Measurements from ENCODE around the gene ZSWIM5. TPM values are rescaled to one million over a fixed set of nuclear protein-coding genes. Genes with fewer than 3 reads are reported as not detected.

ZSWIM5 gene
- total and polyA plus RNA-seq, 2 of the 8 experiments (the other 6 are each of a cell fraction or from before 2014, with no cell fraction given), result 2.5 to 3.9 TPM

GRCh38 chr1:45172764-45173163 lies 33.6 kb downstream of the ZSWIM5 start:
- no peak overlapping the region for H3K18ac ChIP-seq (ENCODE audit: extremely low read depth, low read length)
- H3K79me2 ChIP-seq (ENCODE audit: control insufficient read depth in 1 of 2, insufficient read depth in 2 of 2, low read length in 2 of 2), result no peaks in the 10 kb centered on the region
- H3K36me3 ChIP-seq (ENCODE audit: control insufficient read depth in 2 of 4, insufficient read depth in 4 of 4, low read length in 3 of 4), result no peaks in the 10 kb centered on the region
- no peak overlapping the region for H3K56ac ChIP-seq (replicated peaks; ENCODE audit: insufficient read length, low read depth, low read length)
- H3K23me2 ChIP-seq (ENCODE audit: low read depth, low read length), result no peaks in the 10 kb centered on the region
- no peak overlapping the region for H2BK12ac ChIP-seq (ENCODE audit: low read depth, low read length)
- CTCF ChIA-PET (ENCODE audit: partially characterized antibody), result interaction anchor here (0.7 to 1.2 kb wide), 2 partner anchors 12 to 120 kb away, joined by 3 read pairs; no protein-coding TSS in a partner anchor
- no peak overlapping the region for H2BK5ac ChIP-seq (ENCODE audit: low read depth, low read length)
- no peaks in the 10 kb centered on the region for H3K79me1 ChIP-seq (ENCODE audit: low read depth, low read length)
- FAIRE-seq (no peak), DNase-seq (ENCODE audit: low read depth in 1 of 2, low spot score in 2 of 2) (no peak)
- H2BK15ac ChIP-seq (ENCODE audit: low read length), result no peak overlapping the region
- no peak overlapping the region for H4K5ac ChIP-seq (ENCODE audit: insufficient read length, low read depth, low read length)
- no peak overlapping the region for H3K14ac ChIP-seq (ENCODE audit: insufficient read length)
- no peaks in the 10 kb centered on the region for H3K4me1 ChIP-seq (replicated peaks in 1 of 4; ENCODE audit: control insufficient read depth in 3 of 4, insufficient read depth in 4 of 4, low read length in 3 of 4)
- H3K9me3 ChIP-seq (ENCODE audit: insufficient read depth in 2 of 2, low read depth in 1 of 2, low read length in 1 of 2), result no peaks in the 10 kb centered on the region
- H2AFZ ChIP-seq (ENCODE audit: low read length), result no peak overlapping the region
- no peak overlapping the region for H3K4me2 ChIP-seq (ENCODE audit: insufficient read depth in 1 of 2, low read depth in 2 of 2, low read length in 2 of 2)
- no peak overlapping the region for H2BK120ac ChIP-seq (replicated peaks; ENCODE audit: low read depth, low read length)
- H3K9ac ChIP-seq (replicated peaks in 1 of 4; ENCODE audit: extremely low read depth in 1 of 4, low read depth in 3 of 4, low read length in 3 of 4), result no peak overlapping the region
- no peak overlapping the region for H3K27ac ChIP-seq (ENCODE audit: low read depth, low read length)
- H2AK5ac ChIP-seq (ENCODE audit: low read depth, low read length), result no peak overlapping the region
- no peaks in the 10 kb centered on the region for H4K20me1 ChIP-seq (replicated peaks in 1 of 2; ENCODE audit: control insufficient read depth in 1 of 2, insufficient read depth in 2 of 2, low read length in 2 of 2)
- no peak overlapping the region for H4K8ac ChIP-seq (ENCODE audit: extremely low read depth, insufficient read depth, low read length)
- H3K4me3 ChIP-seq (ENCODE audit: extremely low read depth in 1 of 4, insufficient read depth in 2 of 4, low read depth in 3 of 4, low read length in 4 of 4), result no peak overlapping the region
- H3K23ac ChIP-seq (ENCODE audit: insufficient read length), result no peak overlapping the region
- WGBS, 2 experiments (ENCODE audit: extremely low coverage in 1 of 2, insufficient coverage in 1 of 2, insufficient read length in 1 of 2, insufficient replicate concordance in 2 of 2, low coverage in 1 of 2, low lambda C conversion rate in 2 of 2, missing lambda C conversion rate in 1 of 2), result 68% methylated on average over 3 of the region's 3 CpGs; no CpG with 5 or more reads in 1 of the 2 experiments
- H4K91ac ChIP-seq (replicated peaks; ENCODE audit: insufficient read length, low read length), result no peak overlapping the region
- POLR2A ChIA-PET (ENCODE audit: partially characterized antibody), result no interaction called here
- H2BK20ac ChIP-seq (ENCODE audit: low read length), result no peak overlapping the region
- no peaks in the 10 kb centered on the region for H3K27me3 ChIP-seq (replicated peaks in 1 of 4; ENCODE audit: control insufficient read depth in 3 of 4, extremely low read depth in 1 of 4, insufficient read depth in 3 of 4, low read length in 3 of 4)
- no peak overlapping the region for H3K4ac ChIP-seq (replicated peaks; ENCODE audit: insufficient read length, low read depth, low read length)
- TF ChIP-seq CEBPB (IDR thresholded peaks at IDR 0.05; ENCODE audit: low read depth, low read length), result peak; percentile 77
